PC-3 (cell line): Measurements from ENCODE around the gene SUPT6H. TPM values are rescaled to one million over a fixed set of nuclear protein-coding genes. Genes with fewer than 3 reads are reported as not detected.

ENCODE experiments used
- ATAC-seq: fragments of 200-7000 bp; cut with Tn5 transposase; 2 replicates; pipeline ENCODE4 v1.9.1; 2020; ENCODE audit warnings: mild to moderate bottlenecking, moderate library complexity
- BruUV-seq: library from RNA; stranded (reverse); fragments of 400-500 nt; replicated peaks from 2 replicates; lab custom pipeline; 2021; lab: Mats Ljungman, UMichigan
- CTCF ChIA-PET: fragments of 300-600 bp; sonication (Branson Sonifier 250); formaldehyde crosslinking; loops from one replicate; lab custom pipeline; 2022; ENCODE audit warnings: antibody characterized with exemption; lab: Charles Lee
- POLR2A ChIA-PET: fragments of 300-600 bp; sonication (Branson Sonifier 250); formaldehyde crosslinking; loops from one replicate; lab custom pipeline; 2022; ENCODE audit warnings: antibody characterized with exemption; ENCODE audit not compliant: unreplicated experiment; lab: Charles Lee
- DNase-seq: peaks from one replicate; pipeline ENCODE4 v3.0.0-alpha.2; 2015
- H2AFZ ChIP-seq: fragments of 300-600 bp; sonication (generic); 2 replicates; pipeline ENCODE4 v1.6.0; 2016; ENCODE audit warnings: antibody characterized with exemption, low read length
- H3F3A ChIP-seq: fragments of 300-600 bp; sonication (generic); one replicate; pipeline ENCODE4 v1.6.0; 2017; ENCODE audit warnings: antibody characterized with exemption, low read length, control low read depth, mild to moderate bottlenecking; ENCODE audit not compliant: unreplicated experiment
- H3K27ac ChIP-seq: fragments of 300-600 bp; sonication (generic); 2 replicates; pipeline ENCODE4 v1.5.1; 2016; ENCODE audit warnings: mild to moderate bottlenecking, low read length
- H3K27me3 ChIP-seq: fragments of 300-600 bp; sonication (generic); 2 replicates; pipeline ENCODE4 v1.6.1; 2016; ENCODE audit warnings: low read length, mixed read lengths
- H3K36me3 ChIP-seq: fragments of 300-600 bp; sonication (generic); 2 replicates; pipeline ENCODE4 v1.6.1; 2016; ENCODE audit warnings: low read depth, mixed run types, low read length, mixed read lengths
- H3K4me1 ChIP-seq: fragments of 300-600 bp; sonication (generic); 2 replicates; pipeline ENCODE4 v1.5.1; 2016; ENCODE audit warnings: low read length; ENCODE audit not compliant: insufficient read depth
- H3K4me2 ChIP-seq: fragments of 300-600 bp; sonication (generic); 2 replicates; pipeline ENCODE4 v1.6.0; 2016; ENCODE audit warnings: low read length
- H3K4me3 ChIP-seq: fragments of 300-600 bp; sonication (generic); 2 replicates; pipeline ENCODE4 v1.5.1; 2016; ENCODE audit warnings: mild to moderate bottlenecking, low read length, mixed read lengths
- H3K79me2 ChIP-seq: fragments of 300-600 bp; sonication (generic); 2 replicates; pipeline ENCODE4 v1.6.1; 2017; ENCODE audit warnings: low read length, mixed read lengths
- H3K9ac ChIP-seq: fragments of 300-600 bp; sonication (generic); 2 replicates; pipeline ENCODE4 v1.6.0; 2016; ENCODE audit warnings: mild to moderate bottlenecking, low read length
- H3K9me2 ChIP-seq: fragments of 300-600 bp; sonication (generic); replicated peaks from 2 replicates; pipeline ENCODE4 v1.6.1; 2016; ENCODE audit warnings: mixed run types, low read length, mixed read lengths
- H3K9me3 ChIP-seq: fragments of 300-600 bp; sonication (generic); 2 replicates; pipeline ENCODE4 v1.6.1; 2016; ENCODE audit warnings: low read length, mixed read lengths
- H4K20me1 ChIP-seq: fragments of 300-600 bp; sonication (generic); 2 replicates; pipeline ENCODE4 v1.6.1; 2016; ENCODE audit warnings: low read length, mixed read lengths
- CTCF ChIP-seq: fragments of 300-600 bp; sonication (generic); conservative IDR thresholded peaks from 2 replicates; pipeline ENCODE4 v1.5.1; 2017; ENCODE audit warnings: antibody characterized with exemption, low read depth, mild to moderate bottlenecking, low read length
- EZH2 ChIP-seq: fragments of 300-600 bp; sonication (generic); IDR thresholded peaks from one replicate; pipeline ENCODE4 v1.6.1; 2017; ENCODE audit warnings: antibody characterized with exemption, mild to moderate bottlenecking, low read length; ENCODE audit not compliant: unreplicated experiment
- EZH2phosphoT487 ChIP-seq: fragments of 300-600 bp; sonication (generic); IDR thresholded peaks from 2 replicates; pipeline ENCODE4 v1.6.1; 2018; ENCODE audit warnings: mild to moderate bottlenecking, antibody characterized with exemption, low read length, borderline replicate concordance
- intact Hi-C: fragments of 100-400 bp; cut with micrococcal nuclease; formaldehyde crosslinking; loops from 2 replicates; pipeline ENCODE4 v1.9.0; 2023
- total RNA-seq: library from RNA; depleted of rRNA; stranded (reverse); fragments of >200 nt; gene quantifications from 2 replicates; pipeline ENCODE4 v1.2.3, GENCODE V29; 2014

Gene SUPT6H
- total RNA-seq, 1 experiment from 2014 or later, result 32.2 TPM

- Histone ChIP-seq H3K4me3 (no peak overlapping the region), H3F3A (no peaks in the 10 kb centered on the region), H3K79me2 (no peaks in the 10 kb centered on the region), H3K4me2 (no peak overlapping the region), H3K27ac (no peak overlapping the region), H3K27me3 (no peaks in the 10 kb centered on the region), H2AFZ (no peak overlapping the region), H3K4me1 (no peaks in the 10 kb centered on the region; the same call in 1 of the 2 replicates), H3K9ac (no peak overlapping the region), H4K20me1 (no peaks in the 10 kb centered on the region), H3K9me3 (no peaks in the 10 kb centered on the region), H3K9me2 (no peaks in the 10 kb centered on the region), H3K36me3 (no peaks in the 10 kb centered on the region)
- ChIA-PET CTCF (no interaction called here), POLR2A (interaction anchor here (0.8 kb wide), 1 partner anchor 1287 kb away, joined by 3 read pairs; no protein-coding TSS in a partner anchor)
- no peak for DNase-seq
- intact Hi-C loops, result no loop called here
- no peak for ATAC-seq
- no peak for TF ChIP-seq EZH2
- TF ChIP-seq CTCF, result no peak
- no peak for TF ChIP-seq EZH2phosphoT487
- no TSS peak for BruUV-seq
Measured at GRCh38 chr17:28706471-28707338, 44.7 kb downstream of the SUPT6H start.

- intact Hi-C loops, result no loop called here
Measured at GRCh38 chr17:28707339-28707720, 45.3 kb downstream of the SUPT6H start.

More at GRCh38 chr17:28707339-28707720, 45.3 kb downstream of the SUPT6H start:
- H3K4me1 ChIP-seq, result no peaks in the 10 kb centered on the region; the same call in 1 of the 2 replicates
- no peaks in the 10 kb centered on the region for H3K9me2 ChIP-seq
- CTCF ChIA-PET, result no interaction called here
- H3K27ac ChIP-seq, result no peak overlapping the region
- BruUV-seq, result no TSS peak
- no peaks in the 10 kb centered on the region for H3K9me3 ChIP-seq
- no peaks in the 10 kb centered on the region for H3F3A ChIP-seq
- H3K27me3 ChIP-seq, result no peaks in the 10 kb centered on the region
- no peaks in the 10 kb centered on the region for H4K20me1 ChIP-seq
- H3K9ac ChIP-seq, result no peak overlapping the region
- TF ChIP-seq EZH2phosphoT487 (no peak), EZH2 (no peak), CTCF (no peak)
- H3K4me3 ChIP-seq, result no peak overlapping the region
- no peaks in the 10 kb centered on the region for H3K79me2 ChIP-seq
- ATAC-seq, result no peak
- POLR2A ChIA-PET, result interaction anchor here (0.8 kb wide), 1 partner anchor 1287 kb away, joined by 3 read pairs; no protein-coding TSS in a partner anchor
- no peaks in the 10 kb centered on the region for H3K36me3 ChIP-seq
- DNase-seq, result no peak
- H3K4me2 ChIP-seq, result no peak overlapping the region
- no peak overlapping the region for H2AFZ ChIP-seq
